NCI-H1417 (cell line): ENCODE measurements around the gene PTPRJ.
"Not testable (repeated sequence)": the region's sequence is repeated elsewhere in the genome, so short reads cannot be mapped to it uniquely, and the experiment has no call there.

Source experiments
- DNase-seq, 3 experiments: peaks; one replicate each; lab custom pipeline; 2025; lab: John Stamatoyannopoulos, UW

Gene PTPRJ

DNA sequence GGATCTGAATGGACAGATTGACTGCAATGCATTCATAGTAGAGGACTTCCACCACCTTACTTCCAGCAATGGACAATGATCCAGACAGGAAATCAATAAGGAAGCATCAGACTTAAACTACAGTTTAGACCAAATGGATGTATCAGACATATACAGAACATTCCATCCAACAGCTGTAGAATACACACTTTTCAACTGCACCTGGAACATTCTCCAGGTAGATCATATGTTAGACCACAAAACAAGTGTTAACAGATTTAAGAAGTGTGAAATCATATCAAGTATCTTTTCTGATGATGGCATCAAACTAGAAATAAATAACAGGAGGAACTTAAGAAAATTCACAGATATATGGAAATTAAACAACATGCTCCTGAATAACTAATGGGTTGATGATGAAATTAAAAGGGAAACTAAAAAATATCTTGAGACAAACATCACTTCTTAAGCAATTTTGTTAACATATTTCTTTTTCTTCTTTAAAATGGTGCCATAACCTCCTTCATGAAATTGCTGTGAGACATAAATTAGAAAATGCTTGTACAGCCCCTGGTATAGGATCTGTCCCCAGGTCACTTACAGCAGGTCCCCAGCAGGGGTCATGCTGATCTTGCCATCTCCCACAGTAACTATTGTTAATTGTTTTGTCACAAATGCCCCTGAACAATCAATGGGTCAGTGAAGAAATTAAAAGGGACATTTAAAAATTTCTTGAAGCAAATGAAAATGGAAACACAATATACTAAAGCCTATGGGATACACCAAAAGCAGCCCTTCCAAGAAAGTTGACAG is 136.3 kb downstream of the PTPRJ start:
- no peak for DNase-seq

DNA sequence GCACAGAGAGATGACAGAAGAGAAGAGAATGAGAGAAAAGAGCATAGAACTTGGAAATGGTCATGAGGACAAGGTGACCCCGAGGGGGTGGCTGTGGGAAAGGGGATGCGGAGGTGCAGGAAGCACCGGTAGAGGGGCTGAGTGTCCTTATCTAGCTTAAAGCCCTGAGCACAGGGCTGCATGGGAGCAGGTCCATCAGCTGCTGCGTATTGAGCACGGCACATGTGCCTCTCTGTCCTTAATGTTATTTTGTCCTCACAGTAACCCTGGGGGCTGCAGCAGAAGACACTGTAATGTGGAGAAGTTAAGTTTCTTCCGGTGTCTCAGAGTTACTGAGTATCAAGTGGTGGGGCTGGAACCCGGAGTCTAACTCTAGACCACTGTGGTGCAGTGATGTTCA is 141.9 kb downstream of the PTPRJ start:
- no peak for DNase-seq

- no peak for DNase-seq
Observed at GRCh38 chr11:48122656-48123055, 142.3 kb downstream of the PTPRJ start.

- no peak for DNase-seq
Observed at GRCh38 chr11:48123254-48123875, 143.0 kb downstream of the PTPRJ start.

GRCh38 chr11:48123934-48124755 is 143.8 kb downstream of the PTPRJ start:
- DNase-seq, result no peak

DNA sequence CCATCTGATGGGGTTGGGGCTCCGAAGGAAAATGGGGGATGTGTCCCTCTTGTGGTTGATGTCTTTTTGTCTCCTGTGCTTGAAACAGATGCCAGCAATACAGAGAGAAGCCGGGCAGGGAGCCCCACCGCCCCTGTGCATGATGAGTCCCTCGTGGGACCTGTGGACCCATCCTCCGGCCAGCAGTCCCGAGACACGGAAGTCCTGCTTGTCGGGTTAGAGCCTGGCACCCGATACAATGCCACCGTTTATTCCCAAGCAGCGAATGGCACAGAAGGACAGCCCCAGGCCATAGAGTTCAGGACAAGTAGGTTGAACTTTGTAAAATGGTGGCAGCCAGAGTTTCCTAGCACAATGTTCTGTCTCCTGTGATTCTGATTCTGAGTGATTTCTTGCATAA is 144.5 kb downstream of the PTPRJ start:
- DNase-seq, result no peak

- no peak for DNase-seq
Observed at GRCh38 chr11:48125866-48126265, 145.5 kb downstream of the PTPRJ start.

DNA sequence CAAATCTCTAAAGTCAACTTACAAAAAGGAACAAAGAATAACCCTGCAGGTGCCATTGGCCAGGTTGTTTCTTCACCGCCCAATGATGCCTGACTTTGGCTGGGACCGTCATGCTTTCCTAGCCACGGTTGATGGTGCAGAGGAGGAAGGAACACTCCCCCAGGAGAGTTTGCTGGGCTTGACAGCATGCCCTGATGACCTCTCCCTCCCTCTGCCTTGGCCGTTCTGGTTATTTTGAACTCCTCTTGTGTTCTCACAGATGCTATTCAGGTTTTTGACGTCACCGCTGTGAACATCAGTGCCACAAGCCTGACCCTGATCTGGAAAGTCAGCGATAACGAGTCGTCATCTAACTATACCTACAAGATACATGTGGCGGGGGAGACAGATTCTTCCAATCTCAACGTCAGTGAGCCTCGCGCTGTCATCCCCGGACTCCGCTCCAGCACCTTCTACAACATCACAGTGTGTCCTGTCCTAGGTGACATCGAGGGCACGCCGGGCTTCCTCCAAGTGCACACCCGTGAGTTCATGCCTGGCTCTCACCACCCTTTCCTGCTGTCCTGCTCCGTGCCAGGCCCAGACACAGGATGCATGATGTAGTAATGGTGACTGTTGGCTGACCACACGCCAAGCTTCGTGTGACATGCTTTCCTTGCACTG is 147.3 kb downstream of the PTPRJ start:
- DNase-seq, result no peak

- peak in 1 of 3 experiments; percentile 58 for DNase-seq
Observed at GRCh38 chr11:48129697-48130395, 149.5 kb downstream of the PTPRJ start.

DNA sequence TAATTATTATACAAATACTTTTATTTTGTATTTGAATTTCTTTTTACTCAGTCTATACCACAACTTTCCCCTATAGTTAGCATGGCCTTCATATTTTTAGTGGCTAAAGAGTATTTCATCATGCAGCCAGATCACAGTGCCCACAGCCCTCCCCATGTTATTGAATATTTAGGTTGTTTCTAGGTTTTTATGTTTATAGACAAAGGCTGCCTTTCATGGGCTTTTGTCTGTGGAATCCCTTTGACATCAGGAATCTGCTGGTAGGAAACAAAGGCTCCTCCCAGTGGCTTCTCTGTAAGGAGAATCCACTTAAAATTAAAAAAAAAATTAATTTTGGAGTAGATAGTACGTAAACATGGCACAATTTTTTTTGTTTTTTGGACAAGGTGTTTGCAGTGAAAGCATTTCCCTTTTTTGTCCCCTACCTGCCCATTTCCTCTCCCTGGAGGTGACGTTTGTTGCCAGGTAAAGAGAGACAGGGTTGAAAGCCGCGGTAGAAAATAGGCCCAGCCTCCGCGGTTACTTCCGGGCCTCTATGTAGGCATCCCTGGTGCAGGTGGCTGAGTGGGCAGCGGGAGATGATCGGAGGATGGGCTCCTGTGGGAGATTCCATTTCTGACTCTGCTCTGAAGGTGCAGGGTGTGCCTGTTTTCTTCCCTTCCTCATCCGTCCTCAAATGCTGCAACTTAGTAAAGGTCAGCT is 154.0 kb downstream of the PTPRJ start:
- no peak for DNase-seq

DNA sequence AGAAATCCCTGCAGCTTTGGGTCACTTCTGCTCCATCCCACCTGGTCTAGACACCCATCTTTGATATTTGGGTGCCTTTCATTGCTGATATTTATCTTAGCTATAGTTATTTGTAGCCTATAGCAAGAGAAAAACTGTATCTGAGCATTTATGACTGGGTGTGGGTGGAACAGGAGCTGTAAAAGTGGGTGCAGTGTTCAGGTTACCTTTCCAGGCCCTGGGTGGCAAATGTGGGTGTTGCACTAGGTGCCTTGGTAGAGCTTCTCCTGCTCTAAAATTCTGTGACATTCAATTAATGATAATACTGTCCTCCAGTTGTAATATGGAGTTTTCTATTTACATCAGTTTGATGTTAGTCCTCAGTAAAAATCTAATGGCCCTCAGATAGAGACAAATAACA is 157.9 kb downstream of the PTPRJ start:
- no peak for DNase-seq

GRCh38 chr11:48139896-48140295 is 159.5 kb downstream of the PTPRJ start:
- not testable (repeated sequence) for DNase-seq

- peak in 1 of 3 experiments; percentile 8 for DNase-seq
Observed at GRCh38 chr11:48141475-48142122, 161.2 kb downstream of the PTPRJ start.

DNA sequence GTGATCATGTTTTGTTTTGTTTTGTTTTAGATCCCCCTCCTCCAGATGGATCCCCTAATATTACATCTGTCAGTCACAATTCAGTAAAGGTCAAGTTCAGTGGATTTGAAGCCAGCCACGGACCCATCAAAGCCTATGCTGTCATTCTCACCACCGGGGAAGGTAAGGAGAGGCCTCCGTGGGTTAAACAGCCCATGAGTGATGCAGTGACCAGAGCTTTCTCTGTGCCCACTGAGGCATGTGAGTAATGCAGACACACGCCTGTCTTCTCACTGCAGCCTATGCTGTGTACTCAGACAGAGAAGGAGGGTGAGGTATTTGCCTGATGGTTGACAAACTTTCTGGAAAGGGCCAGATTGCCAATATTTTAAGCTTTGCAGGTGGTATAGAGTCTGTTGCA is 162.5 kb downstream of the PTPRJ start:
- DNase-seq, result no peak

GRCh38 chr11:48148749-48149148 is 168.4 kb downstream of the PTPRJ start:
- DNase-seq, result no peak

GRCh38 chr11:48150213-48150612 is 169.9 kb downstream of the PTPRJ start:
- no peak for DNase-seq

DNA sequence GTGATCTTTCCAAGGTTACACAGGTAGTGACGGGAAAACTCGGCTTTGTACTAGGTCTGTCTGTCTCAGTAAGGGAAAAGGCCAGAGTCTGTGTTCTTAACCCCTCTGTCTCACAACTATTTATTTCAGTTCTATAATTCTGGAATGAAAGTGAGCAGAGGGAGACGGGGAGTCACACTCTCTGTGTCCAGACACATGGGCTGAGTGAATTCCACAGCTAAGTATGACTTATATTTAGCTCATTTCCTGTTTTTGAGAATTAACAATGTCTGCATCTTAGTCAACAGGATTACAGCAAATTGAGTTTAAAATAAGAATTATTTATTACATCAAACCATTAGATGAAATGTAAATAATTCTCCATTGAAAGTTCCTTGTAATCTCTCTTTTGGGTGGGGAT is 173.8 kb downstream of the PTPRJ start:
- DNase-seq, result no peak

GRCh38 chr11:48161951-48162884 is 181.9 kb downstream of the PTPRJ start:
- DNase-seq, result no peak

GRCh38 chr11:48162885-48163268 is 182.5 kb downstream of the PTPRJ start:
- no peak for DNase-seq
